Stimulated activated CD8-positive, alpha-beta memory T cell treated with anti-CD3 and anti-CD28 coated beads, Interleukin-12 subunit alpha, Interleukin-12 subunit beta, amount 100 ng/mL, for 1 hour (primary cell): ENCODE data around the gene MYOF.
"Not testable (repeated sequence)": the region's sequence is repeated elsewhere in the genome, so short reads cannot be mapped to it uniquely, and the experiment has no call there.

Experiments
- DNase-seq: peaks from one replicate; pipeline ENCODE4 v3.0.0-alpha.2; 2020; ENCODE audit warnings: low read depth

The MYOF gene

GRCh38 chr10:93390306-93391090 is 91.6 kb downstream of the MYOF start:
- DNase-seq: no peak

GRCh38 chr10:93386631-93387369 is 95.3 kb downstream of the MYOF start:
- no peak for DNase-seq

GRCh38 chr10:93385345-93385744 is 96.8 kb downstream of the MYOF start:
- DNase-seq: no peak

GRCh38 chr10:93384006-93384405 is 98.1 kb downstream of the MYOF start:
- DNase-seq: no peak

- no peak for DNase-seq
Observed at GRCh38 chr10:93383562-93383981, 98.6 kb downstream of the MYOF start.

- DNase-seq: no peak
Observed at GRCh38 chr10:93379731-93380575, 102.2 kb downstream of the MYOF start.

- DNase-seq: no peak
Observed at GRCh38 chr10:93378997-93379730, 103.0 kb downstream of the MYOF start.

GRCh38 chr10:93378039-93378438 is 104.1 kb downstream of the MYOF start:
- no peak for DNase-seq

- peak; percentile 17 for DNase-seq
Observed at GRCh38 chr10:93376372-93377293, 105.5 kb downstream of the MYOF start.

GRCh38 chr10:93370961-93371360 is 111.2 kb downstream of the MYOF start:
- DNase-seq: no peak

- no peak for DNase-seq
Observed at GRCh38 chr10:93369588-93370164, 112.5 kb downstream of the MYOF start.

- DNase-seq: no peak
Observed at GRCh38 chr10:93368210-93368609, 113.9 kb downstream of the MYOF start.

- DNase-seq: no peak
Observed at GRCh38 chr10:93367664-93368063, 114.5 kb downstream of the MYOF start.

- no peak for DNase-seq
Observed at GRCh38 chr10:93364966-93365365, 117.2 kb downstream of the MYOF start.

GRCh38 chr10:93363891-93364648 is 118.1 kb downstream of the MYOF start:
- no peak for DNase-seq

GRCh38 chr10:93358398-93358797 is 123.7 kb downstream of the MYOF start:
- DNase-seq: not testable (repeated sequence)

GRCh38 chr10:93357680-93358079 is 124.5 kb downstream of the MYOF start:
- no peak for DNase-seq

- no peak for DNase-seq
Observed at GRCh38 chr10:93356516-93356915, 125.6 kb downstream of the MYOF start.

GRCh38 chr10:93352638-93353383 is 129.3 kb downstream of the MYOF start:
- DNase-seq: no peak
